HG02885 (cell line): ENCODE measurements around the gene DCLRE1A.
A peak's percentile ranks its signal among the peaks of the same experiment; 100 is the strongest.
"Not testable (repeated sequence)": the region's sequence is repeated elsewhere in the genome, so short reads cannot be mapped to it uniquely, and the experiment has no call there.

Experiments used
- ATAC-seq: cut with Tn5 transposase; IDR thresholded peaks from one replicate; pipeline ENCODE4 v1.9.1; 2021; ENCODE audit warnings: mild to moderate bottlenecking; ENCODE audit not compliant: unreplicated experiment, poor library complexity

Gene DCLRE1A

GRCh38 chr10:113859261-113859660 lies 5.4 kb upstream of the DCLRE1A start:
- ATAC-seq: peak; percentile 52

DNA sequence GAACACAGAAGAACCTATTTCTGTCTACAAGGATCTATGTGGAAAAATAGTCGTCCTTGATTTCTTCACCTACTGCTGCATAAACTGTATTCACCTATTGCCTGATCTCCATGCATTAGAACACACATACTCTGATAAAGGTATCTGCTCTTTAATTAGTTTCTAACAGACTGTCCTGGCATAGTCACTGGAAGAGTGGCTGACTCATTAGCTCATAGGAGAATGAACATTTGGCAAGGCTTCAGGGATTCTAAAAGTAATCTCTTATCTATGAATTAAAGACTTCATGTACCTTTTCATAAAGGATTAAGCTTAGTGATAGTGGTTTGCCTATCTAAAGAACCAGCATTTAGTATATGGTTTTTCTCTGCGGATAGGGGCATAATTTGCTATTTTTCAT lies 4.7 kb upstream of the DCLRE1A start:
- ATAC-seq: no peak

GRCh38 chr10:113857210-113857609 lies 3.3 kb upstream of the DCLRE1A start:
- no peak for ATAC-seq

GRCh38 chr10:113856563-113856962 lies 2.7 kb upstream of the DCLRE1A start:
- ATAC-seq: no peak

DNA sequence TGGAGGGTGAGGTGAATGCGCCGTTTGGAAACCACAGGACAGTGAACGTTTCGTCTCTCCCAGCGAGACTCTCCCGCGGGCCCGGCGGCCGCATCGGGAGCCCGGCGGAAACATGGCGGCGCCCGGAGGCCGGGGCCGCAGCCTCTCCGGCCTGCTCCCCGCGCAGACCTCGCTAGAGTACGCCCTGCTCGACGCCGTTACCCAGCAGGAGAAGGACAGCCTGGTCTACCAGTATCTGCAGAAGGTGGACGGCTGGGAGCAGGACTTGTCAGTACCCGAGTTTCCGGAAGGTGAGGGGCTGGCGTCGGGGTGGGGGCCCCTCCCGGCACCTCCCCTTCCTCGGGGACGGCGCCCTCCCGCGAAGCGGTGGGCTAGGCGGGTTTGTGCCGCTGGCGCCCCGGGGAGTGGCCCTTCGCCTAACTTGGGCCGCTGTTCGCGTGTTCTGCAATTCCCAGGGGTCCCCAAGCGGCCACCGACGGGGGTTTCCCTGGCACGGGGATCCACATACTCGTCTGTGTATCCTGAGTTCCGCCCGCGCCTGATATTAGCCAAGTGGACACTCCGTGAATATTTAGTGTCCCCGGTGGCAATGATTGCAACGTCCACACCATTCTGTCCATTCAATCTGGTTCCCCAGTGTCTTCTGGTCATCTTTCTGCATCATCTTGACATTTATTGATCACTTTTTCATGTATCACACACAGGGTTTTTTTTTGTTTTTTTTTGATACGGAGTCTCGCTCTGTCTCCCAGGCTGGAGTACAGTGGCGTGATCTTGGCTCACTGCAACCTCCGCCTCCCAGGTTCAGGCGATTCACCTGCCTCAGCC lies 1.1 kb upstream of the DCLRE1A start:
- ATAC-seq: peak; percentile 39

DNA sequence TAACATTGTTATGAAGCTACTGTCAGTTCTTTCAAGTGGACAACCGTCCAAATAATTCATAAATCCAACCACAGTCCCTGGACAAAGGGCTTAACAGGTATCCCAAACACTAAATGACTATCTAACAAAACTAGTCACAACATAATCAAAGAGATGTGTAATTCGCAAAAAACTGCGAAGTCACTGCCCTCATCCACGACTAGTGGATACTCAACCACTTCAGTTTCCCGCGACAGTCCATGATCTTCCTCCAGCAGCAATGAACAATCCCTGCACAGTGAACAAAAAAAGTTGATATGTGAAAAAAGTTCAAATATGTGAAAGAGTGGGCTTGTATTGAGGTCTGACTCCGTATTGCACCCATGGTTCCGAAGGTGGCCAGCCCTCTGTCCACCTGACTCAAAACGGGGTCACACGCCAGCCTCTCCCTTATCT lies 287 bp downstream of the DCLRE1A start:
- ATAC-seq: no peak

DNA sequence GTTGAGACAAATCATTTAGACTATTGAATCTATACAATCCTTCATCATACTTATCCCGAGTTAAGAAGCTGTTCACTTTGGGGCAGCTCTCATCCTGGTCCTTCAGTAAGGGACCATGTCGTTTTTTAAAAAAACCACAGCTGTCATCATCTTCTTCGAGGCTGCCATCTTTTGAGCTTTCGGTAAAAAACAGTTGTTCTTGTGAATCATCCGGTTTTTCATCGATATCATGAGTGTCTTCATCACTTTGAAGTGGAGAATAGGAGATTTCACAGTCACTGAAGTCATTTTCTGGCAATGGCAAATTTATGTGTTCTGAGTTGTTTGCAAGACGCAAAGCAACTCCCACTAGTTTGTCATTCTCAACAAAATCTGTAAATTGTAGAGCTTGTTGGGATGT lies 3.9 kb downstream of the DCLRE1A start:
- no peak for ATAC-seq

- ATAC-seq: no peak
Observed at GRCh38 chr10:113849140-113849803, 4.6 kb downstream of the DCLRE1A start.

- peak; percentile 48 for ATAC-seq
Observed at GRCh38 chr10:113846036-113846435, 7.8 kb downstream of the DCLRE1A start.

DNA sequence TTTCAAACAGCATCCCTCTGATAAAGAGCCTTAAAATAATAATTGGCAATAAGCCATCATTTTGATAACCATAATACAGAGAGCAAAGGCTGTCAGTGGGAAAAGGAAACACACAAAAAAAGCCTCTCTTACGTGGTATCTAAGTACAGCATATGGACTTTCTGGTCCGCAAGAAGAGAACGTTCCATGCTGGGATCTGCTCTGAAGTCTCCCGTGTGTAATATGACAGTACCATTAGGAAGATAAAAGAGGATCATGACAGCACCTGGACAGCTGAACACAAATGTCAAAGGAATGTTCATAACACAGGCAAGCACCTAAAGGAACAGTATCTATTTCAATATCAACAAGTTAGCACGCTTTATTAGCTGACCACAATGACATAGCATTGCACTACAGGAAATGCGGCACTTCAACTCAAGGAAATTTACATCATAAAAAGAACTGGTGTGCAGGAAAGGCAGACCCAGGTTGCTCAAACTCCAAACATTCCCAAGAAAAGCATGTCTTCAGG lies 9.9 kb downstream of the DCLRE1A start:
- no peak for ATAC-seq

DNA sequence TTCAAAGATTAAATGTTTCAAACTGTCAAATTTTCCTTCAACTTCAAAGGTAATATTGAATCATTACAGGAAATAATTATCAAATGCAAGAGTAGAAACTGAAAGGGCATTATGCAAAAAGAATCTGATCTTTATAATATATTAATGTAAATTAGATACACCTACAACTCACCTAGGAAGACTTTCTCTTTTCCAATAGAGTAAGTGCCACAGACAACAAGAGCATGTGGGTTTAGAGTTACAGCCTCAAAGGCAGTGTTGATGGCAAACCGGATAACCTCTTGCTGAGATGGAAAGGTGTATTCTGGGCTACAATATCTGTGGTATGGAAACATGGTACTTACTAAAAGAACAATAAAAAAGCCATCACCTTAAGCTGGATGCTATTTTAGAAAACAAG lies 11.7 kb downstream of the DCLRE1A start:
- ATAC-seq: no peak

DNA sequence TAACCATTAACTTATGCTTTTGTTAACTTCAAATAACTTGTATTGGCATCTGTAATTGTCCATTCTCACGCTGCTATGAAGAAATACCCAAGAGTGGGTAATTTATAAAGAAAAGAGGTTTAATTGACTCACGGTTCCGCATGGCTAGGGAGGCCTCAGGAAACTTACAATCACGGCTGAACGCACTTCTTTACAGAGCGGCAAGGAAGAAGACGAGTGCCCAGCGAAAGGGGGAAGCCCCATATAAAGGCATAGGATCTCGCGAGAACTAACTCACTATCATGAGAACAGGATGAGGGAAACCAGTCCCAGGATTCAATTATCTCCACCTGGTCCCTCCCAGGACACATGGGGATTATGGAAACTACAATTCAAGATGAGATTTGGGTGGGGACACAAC lies 25.3 kb downstream of the DCLRE1A start:
- not testable (repeated sequence) for ATAC-seq

- ATAC-seq: no peak
Observed at GRCh38 chr10:113825791-113826190, 28.1 kb downstream of the DCLRE1A start.

DNA sequence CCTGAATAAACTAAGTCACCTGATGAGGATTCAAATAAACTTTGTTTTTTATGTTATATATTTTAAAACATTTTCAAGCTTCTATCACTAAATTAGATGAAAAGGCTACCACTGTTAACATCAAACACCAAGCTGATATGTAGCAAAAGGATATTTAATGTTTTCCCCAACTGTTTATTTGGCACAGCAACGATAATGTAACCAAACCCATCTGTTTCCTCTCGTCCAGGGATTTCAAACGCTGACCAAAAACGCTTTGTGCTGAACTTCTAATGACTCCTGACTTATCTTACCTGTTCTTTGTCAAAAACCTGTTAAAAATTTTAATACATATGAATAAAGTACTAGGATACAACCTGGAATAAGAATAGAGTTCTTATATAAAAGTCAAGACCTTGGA lies 30.5 kb downstream of the DCLRE1A start:
- ATAC-seq: no peak

DNA sequence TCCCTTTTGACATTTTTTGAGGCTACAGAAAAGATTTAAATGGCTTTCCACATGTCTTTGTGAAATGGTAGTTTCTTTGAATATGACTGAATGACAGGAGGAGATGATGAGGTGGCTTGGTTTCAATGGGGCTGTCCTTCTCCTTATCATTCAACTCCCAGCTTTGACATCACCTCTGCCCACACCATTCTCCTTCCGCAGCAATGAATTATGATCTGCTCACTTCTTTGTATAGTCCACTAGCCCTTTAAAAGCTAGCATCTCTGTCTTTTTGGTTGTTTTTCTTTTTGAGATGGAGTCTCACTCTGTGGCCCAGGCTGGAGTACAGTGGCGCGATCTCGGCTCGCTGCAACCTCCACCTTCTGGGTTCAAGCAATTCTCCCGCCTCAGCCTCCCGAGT lies 31.7 kb downstream of the DCLRE1A start:
- ATAC-seq: no peak

GRCh38 chr10:113821306-113821705 lies 32.6 kb downstream of the DCLRE1A start:
- ATAC-seq: not testable (repeated sequence)

GRCh38 chr10:113820507-113820906 lies 33.4 kb downstream of the DCLRE1A start:
- no peak for ATAC-seq

DNA sequence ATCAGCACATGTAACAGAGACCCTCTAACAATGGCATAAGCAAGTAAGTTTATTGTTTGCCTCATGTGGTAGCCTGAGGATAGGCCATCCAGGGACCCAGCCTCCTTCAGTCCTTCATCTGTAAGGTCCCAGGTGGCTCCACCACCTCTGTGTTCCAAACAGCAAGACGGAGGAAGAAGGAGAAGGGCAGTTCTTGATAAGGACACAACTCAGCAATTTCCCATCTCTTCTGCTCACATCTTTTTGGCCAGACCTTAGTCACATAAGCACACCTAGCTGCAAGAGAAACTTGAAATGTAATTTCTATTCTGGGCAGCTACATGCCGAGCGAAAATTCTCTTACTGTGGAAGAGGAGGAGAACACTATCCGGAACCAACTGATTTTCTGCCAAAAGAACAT lies 33.9 kb downstream of the DCLRE1A start:
- ATAC-seq: no peak

- ATAC-seq: not testable (repeated sequence)
Observed at GRCh38 chr10:113814700-113815099, 39.2 kb downstream of the DCLRE1A start.

DNA sequence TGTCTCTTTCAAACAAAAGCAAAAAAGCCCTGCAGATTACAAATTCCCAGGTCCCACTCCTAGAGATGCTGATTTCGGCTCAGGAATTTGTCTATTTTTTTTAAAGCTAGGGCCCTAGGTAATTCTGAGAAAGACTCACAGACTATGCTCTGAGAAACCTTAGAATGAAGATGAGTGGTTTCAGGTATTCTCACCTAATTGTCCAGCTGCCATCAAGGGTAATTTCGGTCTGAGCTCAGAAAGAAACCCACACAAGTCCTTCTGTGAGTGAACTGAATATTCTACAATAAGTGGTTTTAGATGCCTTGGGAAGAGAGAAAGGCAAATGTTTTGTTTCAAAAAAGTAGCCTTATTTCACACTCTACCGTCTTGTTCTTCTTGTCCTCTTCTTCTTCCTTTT lies 45.7 kb downstream of the DCLRE1A start:
- peak; percentile 48 for ATAC-seq

DNA sequence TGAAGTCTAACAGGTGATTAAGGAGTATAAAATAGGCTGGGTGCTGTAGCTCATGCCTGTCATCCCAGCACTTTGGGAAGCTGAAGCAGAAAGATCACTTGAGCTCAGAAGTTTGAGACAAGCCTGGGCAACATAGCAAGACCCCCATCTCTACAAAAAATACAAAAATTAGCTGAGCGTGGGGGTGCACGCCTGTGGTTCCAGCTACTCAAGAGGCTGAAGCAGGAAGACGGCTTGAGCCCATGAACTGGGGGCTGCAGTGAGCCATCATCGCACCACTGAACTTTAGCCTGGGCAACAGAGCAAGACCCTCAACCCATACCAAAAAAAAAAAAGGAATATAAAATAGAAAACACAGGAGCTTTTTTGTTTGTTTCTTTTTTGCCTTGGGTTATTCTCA lies 47.4 kb downstream of the DCLRE1A start:
- no peak for ATAC-seq

GRCh38 chr10:113802997-113803396 lies 50.9 kb downstream of the DCLRE1A start:
- no peak for ATAC-seq
